Mucosa of gallbladder (tissue), 1 donor: Measurements from ENCODE around the gene DTNB. TPM values are rescaled to one million over a fixed set of nuclear protein-coding genes. Genes with fewer than 3 reads are reported as not detected.
"Not testable (repeated sequence)": the region's sequence is repeated elsewhere in the genome, so short reads cannot be mapped to it uniquely, and the experiment has no call there.

Experiments used
- DNase-seq: peaks from one replicate; pipeline ENCODE4 v3.0.0-alpha.2; 2020; ENCODE audit warnings: low spot score
- total RNA-seq: library from RNA; stranded (reverse); gene quantifications from one replicate; pipeline ENCODE4 v1.2.1, GENCODE V29; 2021
- donor health status: DM: no; HTN: no; CAD: no.

DTNB gene
- total RNA-seq, 1 donor from 2014 or later: 35.9 TPM

DNA sequence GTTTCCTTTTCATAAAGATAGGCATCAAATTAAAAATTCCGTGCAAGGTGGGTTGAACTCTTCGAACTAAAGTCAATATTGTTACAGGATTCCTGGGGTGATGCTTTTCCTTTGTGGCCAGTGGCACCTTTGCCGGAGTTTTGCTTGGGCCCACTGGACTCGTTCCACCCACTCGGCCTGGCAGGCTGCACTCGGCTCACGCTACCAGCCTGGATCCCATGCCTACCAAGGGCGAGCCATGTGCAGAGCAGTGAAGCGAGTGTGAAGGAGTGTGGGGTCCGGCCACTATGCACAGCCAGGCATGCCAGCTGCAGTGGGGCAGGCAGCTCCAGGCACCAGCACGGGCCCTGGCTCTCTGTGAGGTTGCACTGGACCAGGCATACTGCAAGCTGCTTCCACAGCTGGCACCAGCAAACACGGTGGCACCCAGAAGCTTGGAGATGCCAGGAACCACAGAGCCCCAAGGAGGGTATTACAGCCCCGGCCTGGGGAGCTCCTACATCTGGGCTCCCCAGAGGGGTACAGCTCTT, 83.6 kb downstream of the DTNB start:
- DNase-seq: no peak

DNA sequence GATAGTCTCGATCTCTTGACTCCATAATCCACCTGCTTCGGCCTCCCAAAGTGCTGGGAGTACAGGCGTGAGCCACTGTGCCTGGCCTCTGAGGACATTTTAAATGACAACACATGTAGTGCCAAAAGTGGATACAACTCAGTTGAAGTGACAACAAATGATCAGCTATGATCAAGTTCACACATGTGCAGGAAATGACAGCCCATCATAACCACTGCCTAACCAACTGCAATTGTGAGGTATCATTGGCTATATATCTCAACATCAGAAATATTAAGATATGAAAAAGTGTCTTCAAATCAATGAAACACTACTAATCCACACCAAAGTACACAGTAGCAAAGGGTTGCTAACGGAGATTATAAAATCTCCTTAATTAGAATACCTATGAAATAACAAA, 84.8 kb downstream of the DTNB start:
- DNase-seq: no peak

DNA sequence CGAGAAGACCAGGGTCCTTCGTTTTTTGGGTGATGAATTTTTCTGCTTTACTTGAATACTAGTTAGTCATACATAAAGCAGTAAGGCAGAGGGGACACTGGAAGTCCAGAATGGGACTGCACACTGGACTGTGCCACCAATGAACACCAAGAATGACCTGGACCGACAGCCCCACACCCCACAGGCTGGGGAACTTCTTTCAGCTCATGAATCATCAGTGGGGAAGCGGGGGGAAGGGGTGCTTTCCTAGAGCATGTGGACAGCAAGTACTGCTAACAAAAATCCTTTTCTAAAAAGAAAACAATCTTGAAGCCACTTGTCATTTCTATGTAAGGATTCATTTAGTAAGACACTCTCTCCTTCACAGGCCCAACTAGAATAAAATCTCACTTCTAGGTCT, 86.0 kb downstream of the DTNB start:
- no peak for DNase-seq

DNA sequence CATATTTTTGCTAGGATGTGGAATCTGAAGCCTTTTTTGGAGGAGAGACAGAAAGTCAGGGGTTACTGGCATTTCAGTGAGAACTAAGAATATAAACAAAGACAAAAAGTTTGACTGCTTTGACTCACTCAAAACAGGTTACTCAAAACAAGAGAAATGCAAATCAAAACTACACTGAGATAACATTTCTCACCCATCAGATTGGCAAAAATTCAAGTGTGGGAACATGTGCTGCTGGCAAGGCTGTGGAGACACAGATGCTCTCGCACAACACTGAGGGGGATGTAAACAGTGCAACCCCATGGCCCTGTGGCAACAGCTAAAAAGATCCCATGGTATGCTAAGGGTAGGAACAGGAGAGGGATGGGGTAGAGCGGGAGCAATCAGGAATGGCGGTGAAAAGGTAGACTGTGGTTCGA, 86.6 kb downstream of the DTNB start:
- DNase-seq: no peak

DNA sequence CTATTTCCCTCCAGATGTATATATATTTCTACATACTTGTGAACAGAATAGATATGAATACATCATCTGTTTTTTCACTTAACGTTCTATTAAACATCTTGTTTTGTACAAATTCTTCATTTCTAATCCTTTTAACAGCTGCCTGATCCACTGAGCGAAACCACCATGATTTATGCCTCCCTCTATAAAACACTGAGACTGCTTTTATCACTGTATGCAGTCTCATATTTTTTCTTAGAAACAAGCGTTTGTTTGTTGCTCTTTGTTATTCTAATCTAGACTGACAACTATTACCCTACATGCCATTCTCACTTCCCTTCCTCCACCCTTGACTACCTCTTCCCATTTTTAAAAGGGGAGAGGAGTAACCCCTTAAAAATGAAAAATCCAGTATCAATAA, 88.2 kb downstream of the DTNB start:
- DNase-seq: no peak

DNA sequence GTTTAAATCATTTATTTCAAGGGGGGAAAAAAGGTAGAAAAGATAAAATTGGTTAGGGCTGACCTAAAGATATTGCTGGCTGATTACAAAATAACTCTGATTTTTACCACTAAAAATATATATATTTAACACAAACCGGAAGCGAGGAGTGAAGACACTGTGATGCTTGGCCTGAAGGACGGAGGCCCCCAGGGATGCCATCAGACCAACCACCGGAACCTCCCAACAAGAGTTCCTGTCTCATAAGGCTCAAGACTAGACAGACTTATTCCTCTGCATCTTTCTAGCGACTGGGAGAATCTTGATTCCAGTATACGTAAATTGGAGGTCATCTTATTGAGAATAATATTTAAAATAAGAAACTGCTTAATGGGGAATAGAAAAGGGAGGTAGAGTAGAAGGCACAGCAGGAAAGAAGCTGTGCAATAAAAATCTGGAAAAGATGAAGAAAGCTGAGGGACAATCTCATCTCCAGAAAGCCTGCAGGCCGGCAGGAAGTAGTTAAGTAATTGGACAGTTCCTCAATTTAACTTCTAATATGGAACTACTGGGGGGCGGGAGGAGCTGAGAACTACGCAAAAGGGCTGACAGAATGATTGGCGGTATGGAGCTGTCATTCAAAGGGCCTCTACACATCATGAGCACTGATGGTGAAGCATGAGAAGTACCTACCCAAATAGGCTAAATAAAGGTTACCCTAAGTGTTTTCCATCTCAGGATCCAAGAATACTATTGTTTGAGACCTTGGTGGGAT, 91.1 kb downstream of the DTNB start:
- no peak for DNase-seq

DNA sequence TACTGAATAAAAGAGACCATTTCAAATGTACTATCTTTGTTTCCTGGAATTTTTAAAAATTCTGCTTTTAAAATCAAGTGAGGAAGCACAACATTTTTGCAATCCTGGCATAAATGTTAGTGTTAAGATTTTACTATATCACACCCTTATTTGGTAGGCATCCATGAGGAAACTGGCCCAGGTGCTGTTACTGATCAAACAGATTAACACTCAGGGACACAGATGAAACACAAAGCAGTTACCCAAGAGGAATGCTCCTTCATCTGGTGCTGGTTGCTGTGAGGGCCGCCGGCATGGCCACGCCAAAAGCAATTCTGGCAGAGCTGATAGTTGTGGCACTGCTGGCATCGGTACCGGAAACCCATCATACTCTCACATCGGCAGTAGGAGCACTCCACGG, 96.8 kb downstream of the DTNB start:
- no peak for DNase-seq

DNA sequence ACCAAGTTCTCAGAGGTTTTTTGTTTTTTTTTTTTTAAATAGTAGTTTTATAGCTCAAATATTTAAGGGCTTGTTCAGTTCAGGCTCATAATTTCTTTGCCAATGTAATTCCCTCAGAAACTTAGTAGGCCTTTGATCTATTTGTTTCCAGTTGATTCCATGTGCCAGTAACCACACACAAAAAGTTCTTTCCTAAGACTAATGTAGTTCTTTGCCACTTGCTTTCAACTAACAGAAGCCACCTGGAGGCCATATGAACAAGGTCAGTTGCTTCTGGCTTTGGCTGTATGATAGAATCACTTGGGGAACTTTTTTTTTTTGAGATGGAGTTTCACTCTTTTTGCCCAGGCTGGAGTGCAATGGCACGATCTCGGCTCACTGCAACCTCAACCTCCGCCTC, 100.7 kb downstream of the DTNB start:
- DNase-seq: no peak

DNA sequence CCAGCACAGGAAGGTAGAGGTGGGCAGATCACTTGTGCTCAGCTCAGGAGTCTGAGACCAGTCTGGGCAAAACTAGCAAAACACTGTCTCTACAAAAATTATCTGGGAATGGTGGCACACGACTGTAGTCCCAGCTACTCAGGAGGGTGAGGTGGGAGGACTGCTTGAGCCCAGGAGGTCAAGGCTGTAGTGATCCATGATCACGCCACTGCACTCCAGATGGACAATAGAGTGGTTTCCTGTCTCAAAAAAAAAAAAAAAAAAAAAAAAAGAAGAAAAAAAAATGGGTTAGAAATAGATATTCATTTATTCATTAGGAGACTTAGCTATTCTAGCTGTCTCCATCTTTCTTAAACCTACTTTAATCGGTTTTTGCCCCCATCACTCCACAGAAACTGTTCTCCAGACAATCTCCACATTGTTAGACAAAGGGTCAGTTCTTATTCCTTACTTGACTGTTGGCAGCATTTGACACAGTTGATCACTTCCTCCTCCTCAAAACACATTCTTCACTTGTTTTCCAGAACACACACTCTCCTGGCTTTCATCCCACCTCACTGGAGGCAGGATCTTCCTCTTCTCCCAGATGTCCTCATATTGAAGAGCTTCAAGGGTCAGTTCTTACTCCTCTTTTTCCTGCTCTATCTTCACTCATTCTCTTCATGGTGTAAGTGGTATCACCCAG, 103.1 kb downstream of the DTNB start:
- no peak for DNase-seq

DNA sequence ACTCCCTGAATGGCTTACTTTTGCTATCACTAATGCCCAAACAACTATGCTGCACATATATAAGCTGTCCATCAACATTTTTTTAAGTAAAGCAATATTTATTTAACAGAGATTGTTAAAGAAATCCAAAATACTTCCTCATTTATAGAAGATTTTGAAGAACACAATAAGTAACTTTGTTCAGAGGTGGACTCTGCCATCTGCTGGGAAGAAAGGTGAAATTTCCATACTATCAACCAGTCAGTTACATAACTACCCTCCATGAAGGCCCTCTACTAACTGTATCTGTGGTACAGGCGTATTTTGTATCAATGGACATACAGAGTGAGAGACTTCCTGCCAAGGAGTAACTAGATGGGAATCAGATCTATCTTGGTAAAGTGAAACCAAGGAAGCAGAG, 106.0 kb downstream of the DTNB start:
- no peak for DNase-seq

DNA sequence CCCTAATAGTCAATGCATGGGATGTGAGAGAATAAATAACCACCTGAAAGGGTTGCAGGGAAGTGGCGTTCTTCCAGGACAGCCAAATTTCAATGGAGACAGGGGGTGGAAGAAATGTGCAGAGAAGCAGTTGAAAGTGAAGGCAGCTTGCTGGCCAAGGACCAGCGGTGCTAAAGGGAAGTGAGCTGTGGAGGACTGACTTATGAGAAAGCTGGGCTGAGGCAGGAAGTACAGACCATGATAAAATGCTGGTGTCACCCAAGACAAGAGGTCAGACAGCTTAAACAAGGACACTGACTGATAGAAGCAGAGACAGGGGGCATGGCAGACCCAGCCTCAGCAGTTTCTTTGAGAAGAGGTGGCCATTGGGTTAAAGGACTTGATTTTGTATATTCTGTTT, 106.7 kb downstream of the DTNB start:
- no peak for DNase-seq

DNA sequence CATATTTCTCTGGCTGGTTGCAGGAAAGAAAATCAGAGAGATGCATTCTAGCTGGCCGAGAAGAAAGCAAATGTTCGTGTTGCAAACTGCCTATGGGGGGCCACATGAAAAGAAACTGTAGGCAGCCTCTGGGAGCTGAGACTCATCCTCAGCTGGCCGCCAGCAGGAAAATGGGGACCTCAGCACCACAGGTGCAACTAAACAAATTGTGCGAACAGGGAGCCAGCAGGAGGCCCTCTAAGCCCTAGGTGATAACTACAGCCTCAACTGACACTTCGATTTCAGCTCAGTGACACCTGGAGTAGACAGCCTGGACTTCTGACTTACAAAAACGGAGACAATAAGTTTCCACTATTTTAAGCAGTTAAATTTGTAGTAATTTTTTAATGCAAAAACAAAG, 107.3 kb downstream of the DTNB start:
- DNase-seq: no peak

DNA sequence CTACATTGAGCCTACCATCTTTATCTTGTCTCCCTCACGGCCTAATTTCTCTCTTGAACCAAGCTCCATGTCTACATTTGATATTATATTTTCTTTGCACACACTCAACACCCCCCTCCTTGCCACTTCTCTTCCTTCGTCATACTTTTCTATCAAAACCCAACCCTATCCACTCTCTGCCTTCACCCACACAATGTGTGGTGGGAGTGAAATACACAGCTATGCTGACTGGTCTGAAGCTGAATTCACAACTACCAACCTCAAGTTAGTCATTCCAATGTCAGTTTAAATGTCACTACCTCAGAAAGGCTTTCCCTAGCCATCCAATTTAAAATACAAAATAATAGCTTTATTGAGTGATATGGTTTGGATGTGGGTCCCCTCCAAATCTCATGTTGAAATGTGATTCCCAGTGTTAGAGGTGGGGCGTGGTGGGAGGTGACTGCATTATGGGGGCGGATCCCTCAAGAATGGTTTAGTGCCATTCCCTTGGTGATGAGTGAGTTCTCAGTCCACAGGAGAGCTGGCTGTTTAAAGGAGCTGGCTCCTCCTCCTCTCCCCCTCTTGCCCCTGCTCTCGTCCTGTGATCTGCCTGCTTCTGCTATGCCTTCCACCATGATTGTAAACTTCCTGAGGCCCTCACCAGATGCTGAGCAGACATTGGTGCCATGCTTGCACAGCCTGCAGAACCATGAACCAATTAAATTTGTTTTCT, 112.1 kb downstream of the DTNB start:
- DNase-seq: no peak

DNA sequence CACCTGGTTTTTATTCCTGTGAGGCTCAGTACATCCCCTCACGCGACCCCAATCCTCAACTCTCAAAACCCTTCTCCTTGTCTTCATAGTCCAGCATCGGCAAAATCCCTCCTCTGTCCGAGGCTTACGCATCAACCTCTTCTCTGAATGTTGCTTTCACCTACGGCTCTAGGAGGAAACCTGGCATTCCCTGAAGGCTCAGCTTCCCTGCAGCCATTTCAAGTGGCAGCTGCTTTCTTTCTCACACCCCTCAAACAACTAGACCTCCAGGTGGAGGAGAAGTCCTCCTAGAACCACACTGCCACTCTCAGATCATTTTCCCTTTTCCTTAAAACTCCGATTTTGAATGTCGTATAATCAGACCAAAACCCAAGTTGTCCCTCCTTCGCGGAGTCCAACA, 114.2 kb downstream of the DTNB start:
- DNase-seq: no peak

DNA sequence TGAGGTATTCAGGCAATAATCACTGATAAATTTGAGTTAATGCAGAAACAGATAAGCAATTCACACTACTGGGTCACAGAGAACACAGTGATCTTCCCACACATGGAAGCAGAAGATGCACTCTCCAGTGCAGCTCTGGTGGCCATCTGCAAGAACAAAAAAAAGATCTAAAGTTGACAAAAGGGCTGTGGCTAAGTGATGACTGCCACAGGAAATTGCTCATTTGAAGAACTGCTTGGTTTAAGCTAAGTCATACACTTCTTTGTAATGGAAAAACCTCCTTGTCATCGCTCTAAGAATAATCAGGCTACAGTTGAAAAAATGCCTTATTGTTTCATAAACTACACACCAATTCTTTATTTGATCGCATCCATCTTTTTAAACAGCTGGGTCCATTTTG, 115.1 kb downstream of the DTNB start:
- no peak for DNase-seq

DNA sequence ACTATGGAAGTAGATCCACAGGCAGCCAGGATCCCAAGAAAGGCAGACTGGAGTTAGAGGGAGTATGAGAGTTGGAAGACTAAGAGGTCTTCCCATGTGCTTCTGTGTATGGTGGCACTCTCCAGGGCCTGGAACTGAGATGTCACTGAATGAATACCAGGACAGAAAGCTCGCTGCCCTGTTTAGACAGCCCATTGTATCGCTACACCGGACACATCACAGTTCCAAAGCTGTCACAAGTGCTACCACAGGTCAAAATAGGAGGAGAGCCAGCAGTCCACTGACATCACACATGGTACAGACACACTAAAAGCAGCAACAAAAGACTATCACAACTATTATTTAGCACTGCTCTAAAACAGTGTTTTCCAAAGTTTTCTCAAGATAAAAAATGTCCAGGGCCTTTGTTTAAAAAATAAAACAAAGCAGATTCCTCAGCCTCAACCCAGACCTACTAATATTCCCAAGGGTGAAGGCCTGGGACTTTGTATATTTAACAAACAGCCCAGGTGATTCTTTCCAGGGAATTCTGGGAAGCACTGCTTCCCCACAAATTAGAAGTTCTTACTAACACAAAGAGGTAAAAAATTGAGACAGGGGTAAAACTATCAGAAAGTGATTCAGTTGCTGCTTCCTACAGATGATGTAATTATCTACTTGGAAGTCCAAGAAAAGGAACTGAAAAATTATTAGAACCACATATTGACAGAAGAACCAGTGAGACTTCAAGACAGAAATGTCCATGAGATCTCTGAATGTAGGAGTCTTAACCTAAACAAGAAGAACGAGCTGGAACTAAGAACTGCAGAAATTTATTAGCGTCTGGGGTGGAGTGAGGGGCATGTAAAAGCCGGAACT, 116.0 kb downstream of the DTNB start:
- DNase-seq: no peak

DNA sequence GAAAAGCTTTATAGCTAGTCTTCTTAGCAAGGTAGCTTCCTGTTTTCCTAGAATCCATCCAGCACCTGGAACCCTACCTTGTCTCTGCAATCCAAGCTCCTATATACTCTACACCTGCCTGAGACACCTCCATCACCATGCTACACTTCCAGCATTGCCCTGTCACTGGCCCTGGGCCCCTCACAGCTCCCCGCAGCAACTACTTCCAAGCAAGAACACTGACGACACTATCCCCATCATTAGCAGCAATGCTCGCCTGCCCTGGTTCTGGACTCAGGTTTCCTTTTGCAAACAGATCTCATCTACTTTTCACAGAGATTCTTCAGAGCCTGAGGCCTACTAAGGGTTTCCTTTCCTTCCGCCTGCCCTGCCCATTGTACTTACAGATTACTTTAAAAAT, 121.1 kb downstream of the DTNB start:
- DNase-seq: no peak

DNA sequence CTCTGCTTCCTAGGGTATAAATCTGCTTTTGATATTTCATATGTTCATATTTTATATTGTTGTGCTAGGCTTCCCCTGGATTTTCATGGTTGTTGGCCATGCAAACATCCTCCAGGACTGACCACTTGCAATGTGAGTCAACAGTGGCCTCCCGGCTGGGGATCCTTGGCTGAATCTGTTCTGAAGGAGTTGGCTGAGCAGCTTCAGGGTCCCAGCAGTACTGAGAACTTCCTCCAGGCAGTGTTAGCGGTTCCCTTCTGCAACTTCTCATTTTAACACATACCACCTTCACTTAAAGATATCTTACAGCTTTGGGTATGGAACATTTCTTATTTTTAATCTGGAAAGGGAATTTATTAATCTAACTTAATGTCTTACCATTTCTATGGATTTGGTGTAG, 122.1 kb downstream of the DTNB start:
- DNase-seq: no peak

DNA sequence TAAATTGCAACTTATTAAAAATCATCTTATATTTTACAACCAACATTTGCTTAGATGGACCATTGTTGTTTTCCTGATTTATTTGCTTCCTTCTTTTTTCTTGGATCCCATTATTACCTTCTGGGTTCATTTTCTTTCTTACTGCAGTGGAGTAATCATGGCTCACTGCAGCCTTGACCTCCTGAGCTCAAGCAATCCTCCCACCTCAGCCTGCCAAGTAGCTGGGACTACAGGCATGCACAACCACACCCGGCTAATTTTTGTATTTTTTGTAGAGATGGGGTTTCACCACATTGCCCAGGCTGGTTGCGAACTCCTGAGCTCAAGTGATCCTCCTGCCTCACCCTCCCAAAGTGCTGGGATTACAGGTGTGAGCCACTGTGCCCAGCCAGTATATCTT, 123.8 kb downstream of the DTNB start:
- not testable (repeated sequence) for DNase-seq

DNA sequence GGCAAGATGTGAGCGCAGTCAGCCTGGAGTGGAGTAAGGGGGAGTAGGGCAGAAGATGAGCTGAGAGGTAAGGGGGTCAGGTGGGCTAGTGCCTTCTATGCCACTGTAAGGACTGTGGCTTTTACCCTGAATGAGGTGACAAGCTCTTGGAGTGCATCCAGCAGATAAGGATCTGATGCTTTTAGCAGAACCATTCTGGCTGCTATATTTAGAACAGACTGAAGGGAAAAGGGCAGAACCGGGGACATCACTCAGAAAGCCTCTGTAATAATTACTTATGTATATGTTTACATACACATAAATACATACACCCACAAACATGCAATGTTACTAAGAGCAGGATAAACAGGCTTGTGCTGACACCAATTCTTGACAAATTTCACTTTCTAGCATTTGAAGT, 124.8 kb downstream of the DTNB start:
- DNase-seq: no peak

DNA sequence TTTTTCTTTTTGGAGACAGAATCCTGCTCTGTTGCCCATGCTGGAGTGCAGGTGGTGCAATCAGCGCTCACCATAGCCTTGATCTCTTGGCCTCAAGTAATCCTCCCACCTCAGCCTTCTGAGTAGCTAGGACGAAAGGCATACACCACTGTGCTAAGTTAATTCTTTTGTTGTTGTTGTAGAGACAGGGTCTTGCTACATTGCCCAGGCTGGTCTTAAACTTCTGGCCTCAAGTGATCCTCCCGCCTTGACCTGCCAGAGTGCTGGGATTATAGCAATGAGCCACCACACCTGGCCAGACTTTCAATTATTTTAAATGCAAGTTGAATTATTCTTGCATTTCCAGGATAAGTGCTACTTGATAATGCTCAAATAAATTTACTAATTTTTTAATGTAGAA, 126.5 kb downstream of the DTNB start:
- no peak for DNase-seq

DNA sequence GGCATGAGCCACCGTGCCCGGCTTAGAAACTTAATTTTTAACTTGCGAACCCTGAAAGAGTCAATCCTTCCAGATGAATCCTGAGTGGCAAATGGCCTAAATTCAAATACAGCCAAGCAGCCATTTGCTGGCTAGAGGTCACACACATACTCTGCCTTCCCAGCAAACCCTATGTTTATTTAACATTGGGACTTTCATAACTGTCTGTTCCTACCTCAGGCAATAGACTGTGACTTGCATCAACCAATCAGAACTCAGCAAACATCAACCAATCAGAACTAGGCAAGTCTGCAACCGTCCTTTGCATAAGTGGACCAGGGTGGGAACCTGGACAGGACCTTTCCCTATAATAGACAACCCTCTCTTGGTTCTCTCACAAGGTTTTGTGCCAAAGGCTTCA, 127.5 kb downstream of the DTNB start:
- no peak for DNase-seq
